Epithelial cell of esophagus (primary cell): ENCODE measurements around the gene PDILT.

ENCODE experiments used
- DNase-seq: peaks from one replicate; pipeline ENCODE4 v3.0.0; 2010; ENCODE audit warnings: low read depth
- H3K4me3 ChIP-seq: 2 replicates; pipeline ENCODE4 v1.5.1; 2011; ENCODE audit warnings: mild to moderate bottlenecking, low read length, control low read depth
- TF ChIP-seq, protein P1 (sequence below): IDR thresholded peaks from 2 replicates; pipeline ENCODE4 v1.5.1; 2011; ENCODE audit warnings: low read depth, mild to moderate bottlenecking, low read length, control low read depth, inconsistent platforms; ENCODE audit not compliant: insufficient read depth; ENCODE audit errors: missing control alignments

PDILT gene

DNA sequence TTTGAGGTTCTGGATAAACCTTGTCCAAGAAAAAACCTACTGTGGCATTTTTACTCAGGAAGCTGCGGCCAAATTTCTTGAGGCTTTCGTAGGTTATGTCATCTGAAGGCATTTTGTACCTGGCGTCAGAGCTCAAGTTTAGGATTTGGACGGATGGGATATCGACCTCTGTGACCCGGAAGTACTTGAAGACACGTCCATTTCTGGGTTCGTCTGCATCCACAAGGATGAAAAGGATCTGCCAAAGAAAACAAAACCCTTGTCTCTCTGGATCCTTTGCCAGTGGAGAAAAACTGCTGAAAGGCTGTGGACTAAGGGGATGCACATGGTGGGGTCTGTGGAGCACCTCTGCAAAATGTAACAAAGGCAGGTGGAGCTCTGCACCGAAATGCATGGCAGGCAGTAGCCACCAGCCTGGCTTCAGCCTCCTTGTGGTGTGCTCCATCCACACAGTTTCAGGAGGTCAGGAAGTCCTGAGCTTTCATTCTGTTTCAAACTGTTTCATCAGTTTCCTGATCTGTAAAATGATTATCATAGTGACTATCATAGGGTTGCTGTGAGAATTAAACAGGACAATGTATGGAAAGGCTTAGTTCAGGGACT is 35.0 kb downstream of the PDILT start:
- H3K4me3 ChIP-seq: no peak overlapping the region
- no peak for DNase-seq
- TF ChIP-seq, protein P1, sequence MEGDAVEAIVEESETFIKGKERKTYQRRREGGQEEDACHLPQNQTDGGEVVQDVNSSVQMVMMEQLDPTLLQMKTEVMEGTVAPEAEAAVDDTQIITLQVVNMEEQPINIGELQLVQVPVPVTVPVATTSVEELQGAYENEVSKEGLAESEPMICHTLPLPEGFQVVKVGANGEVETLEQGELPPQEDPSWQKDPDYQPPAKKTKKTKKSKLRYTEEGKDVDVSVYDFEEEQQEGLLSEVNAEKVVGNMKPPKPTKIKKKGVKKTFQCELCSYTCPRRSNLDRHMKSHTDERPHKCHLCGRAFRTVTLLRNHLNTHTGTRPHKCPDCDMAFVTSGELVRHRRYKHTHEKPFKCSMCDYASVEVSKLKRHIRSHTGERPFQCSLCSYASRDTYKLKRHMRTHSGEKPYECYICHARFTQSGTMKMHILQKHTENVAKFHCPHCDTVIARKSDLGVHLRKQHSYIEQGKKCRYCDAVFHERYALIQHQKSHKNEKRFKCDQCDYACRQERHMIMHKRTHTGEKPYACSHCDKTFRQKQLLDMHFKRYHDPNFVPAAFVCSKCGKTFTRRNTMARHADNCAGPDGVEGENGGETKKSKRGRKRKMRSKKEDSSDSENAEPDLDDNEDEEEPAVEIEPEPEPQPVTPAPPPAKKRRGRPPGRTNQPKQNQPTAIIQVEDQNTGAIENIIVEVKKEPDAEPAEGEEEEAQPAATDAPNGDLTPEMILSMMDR: no peak

DNA sequence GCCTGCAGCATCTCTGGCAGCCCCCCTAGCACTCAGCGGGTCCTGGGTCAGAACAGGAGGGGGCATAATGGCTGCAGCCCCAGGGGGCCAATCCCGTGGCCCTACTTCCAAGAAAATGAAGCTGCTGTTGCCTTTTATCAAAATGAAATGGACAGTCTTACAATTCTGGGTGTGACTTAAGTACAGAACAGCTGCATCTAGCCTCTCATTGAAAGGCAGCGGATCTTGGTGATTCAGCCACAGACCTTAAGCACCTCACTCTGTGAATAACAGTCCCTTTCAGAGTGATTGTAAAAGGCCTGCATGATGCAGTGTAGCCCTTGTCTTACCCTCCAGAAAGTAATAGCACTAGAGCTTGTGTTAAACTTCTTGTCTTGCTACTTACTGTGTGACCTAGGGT is 40.5 kb downstream of the PDILT start:
- H3K4me3 ChIP-seq: no peak overlapping the region
- no peak for DNase-seq
- TF ChIP-seq, protein P1: no peak

DNA sequence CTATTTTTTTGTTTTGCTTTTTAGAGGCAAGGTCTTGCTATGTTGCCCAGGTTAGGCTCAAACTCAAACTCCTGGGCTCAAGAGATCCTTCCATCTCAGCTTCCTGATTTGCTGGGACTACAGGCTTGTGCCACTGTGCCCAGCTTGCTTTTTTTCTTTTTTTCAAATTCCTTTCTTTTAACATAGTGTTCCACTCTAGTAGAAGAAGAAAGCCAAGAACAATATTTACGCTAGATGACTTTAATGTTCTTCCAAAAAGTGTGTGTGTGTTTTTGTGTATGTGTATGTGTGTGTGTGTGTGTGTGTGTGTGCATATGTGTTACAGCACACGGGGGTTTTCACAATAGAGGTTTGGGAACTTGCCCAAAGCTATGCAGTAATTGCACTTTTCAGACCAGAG is 41.3 kb downstream of the PDILT start:
- no peak overlapping the region for H3K4me3 ChIP-seq
- TF ChIP-seq, protein P1: no peak
- no peak for DNase-seq

DNA sequence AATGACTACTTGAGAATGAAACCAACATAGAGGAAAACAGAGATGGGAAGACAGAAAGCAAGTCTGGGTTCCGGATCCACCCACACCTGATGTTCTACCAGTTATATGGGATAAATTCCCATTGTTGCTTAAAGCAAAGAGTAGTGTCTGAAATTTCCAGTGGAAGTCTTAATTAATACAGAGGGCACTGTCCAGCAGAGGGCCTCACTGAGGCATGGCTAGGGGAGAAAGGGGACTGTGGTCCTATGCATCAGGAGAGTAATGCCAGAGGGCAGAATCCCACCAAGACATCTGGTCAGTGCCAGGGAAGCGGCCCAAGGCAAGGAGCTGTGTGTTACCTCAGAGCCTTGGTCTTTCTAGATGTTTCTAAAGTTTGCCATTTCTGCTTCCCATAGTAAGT is 44.5 kb downstream of the PDILT start:
- no peak overlapping the region for H3K4me3 ChIP-seq
- TF ChIP-seq, protein P1: no peak
- DNase-seq: no peak

DNA sequence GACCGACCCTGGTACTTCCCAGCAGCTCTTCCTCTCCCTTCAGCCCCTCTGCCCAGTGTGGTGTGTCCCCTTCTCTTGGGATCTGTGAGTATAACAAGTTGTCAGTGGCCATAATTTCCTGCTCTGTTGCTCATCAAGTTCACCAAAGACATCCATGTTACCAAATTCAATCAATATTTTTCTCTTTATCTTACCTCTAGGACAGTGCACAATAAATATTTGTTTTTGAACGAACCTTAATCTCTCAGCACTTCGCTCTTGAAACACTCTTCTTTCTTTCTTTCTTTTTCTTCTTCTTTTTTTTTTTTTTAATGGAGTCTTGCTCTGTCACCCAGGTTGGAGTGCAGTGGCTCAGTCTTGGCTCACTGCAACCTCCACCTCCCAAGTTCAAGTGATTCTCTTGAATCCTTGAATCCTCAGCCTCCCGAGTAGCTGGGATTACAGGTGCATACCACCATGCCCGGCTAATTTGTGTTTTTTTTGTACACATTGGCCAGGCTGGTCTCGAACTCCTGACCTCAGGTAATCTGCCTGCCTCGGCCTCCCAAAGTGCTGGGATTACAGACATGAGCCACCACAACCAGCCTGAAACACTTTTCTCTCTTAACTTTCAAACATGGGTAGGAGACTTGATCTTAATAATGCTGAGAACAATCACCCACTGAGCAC is 49.3 kb downstream of the PDILT start:
- no peak overlapping the region for H3K4me3 ChIP-seq
- TF ChIP-seq, protein P1: no peak
- DNase-seq: no peak

DNA sequence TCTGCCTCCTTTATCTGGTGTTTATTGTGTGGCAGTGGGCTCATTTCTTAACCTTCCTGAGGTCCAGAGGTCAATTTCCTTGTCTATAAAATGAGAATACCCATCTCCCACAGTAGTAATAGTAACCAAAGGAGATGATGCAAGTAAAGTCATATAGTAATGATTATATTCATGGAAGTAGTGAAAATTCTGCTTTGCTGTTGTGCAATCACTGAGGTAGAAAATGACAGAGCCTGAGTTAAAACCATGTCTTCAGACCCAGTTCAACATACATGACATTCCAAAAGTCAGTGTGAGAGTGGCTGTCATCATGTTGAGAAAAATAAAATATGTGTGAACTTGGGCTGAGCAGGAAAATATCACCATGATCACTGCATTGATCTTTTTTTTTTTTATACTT is 51.2 kb downstream of the PDILT start:
- TF ChIP-seq, protein P1: no peak
- no peak for DNase-seq
- no peak overlapping the region for H3K4me3 ChIP-seq

DNA sequence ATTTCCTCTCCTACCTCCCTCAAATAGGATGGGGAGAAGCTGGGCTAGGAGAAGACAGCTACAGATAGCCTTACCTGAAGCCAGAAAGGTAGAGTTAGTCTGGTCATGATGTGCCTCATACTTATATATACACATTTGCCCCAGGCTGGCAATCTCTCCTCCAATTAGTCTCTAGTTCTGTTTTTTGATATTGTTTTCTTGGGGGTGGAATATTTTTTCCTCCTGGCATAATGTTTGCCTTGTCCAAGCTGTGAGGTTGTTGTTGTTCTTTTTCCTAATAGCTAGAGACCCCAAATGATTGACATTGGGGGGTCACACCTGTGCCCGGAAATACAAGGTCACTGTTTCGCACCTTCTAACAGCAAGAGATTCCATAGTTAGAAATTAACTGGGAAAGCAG is 51.9 kb downstream of the PDILT start, which contains the start of gene UMOD:
UMOD (minus strand) TSS at position 101 of the 400 bp plus-strand sequence. CDS start 1,978 bp downstream, outside the sequence.
- DNase-seq: no peak

More for the DNA sequence above, 51.9 kb downstream of the PDILT start, which contains the start of gene UMOD:
- no peak within 1 kb of the TSS for H3K4me3 ChIP-seq
- TF ChIP-seq, protein P1: no peak
